Upper lobe of left lung (tissue), 6 donors: ENCODE measurements around the gene ICE2. TPM values are rescaled to one million over a fixed set of nuclear protein-coding genes. Genes with fewer than 3 reads are reported as not detected.
"Not testable (repeated sequence)": the region's sequence is repeated elsewhere in the genome, so short reads cannot be mapped to it uniquely, and the experiment has no call there.

ENCODE experiments used
- ATAC-seq, 2 donors: fragments of 200-7000 bp; cut with Tn5 transposase; one replicate each; pipeline ENCODE4 v1.9.1; 2022; ENCODE audit warnings: mild to moderate bottlenecking in 2 of 2, moderate library complexity in 2 of 2; ENCODE audit not compliant: low FRiP score in 2 of 2
- DNase-seq, 2 donors: peaks; one replicate each; pipeline ENCODE4 v3.0.0-alpha.2; 2019 to 2020
- H3K27ac ChIP-seq, 4 donors: fragments of 200-600 bp; sonication (generic); one replicate each; pipeline ENCODE4 v1.5.1; 2016 to 2019
- H3K27me3 ChIP-seq, 4 donors: fragments of 200-600 bp; sonication (generic); one replicate each; pipeline ENCODE4 v1.5.1; 2017 to 2019
- H3K36me3 ChIP-seq, 4 donors: fragments of 200-600 bp; sonication (generic); one replicate each; pipeline ENCODE4 v1.5.1; 2016 to 2019
- H3K4me1 ChIP-seq, 4 donors: fragments of 200-600 bp; sonication (generic); one replicate each; pipeline ENCODE4 v1.5.1; 2018 to 2019
- H3K4me3 ChIP-seq, 4 donors: fragments of 200-600 bp; sonication (generic); one replicate each; pipeline ENCODE4 v1.5.1; 2017 to 2019; ENCODE audit warnings: mild to moderate bottlenecking in 2 of 4, moderate library complexity in 1 of 4
- H3K9me3 ChIP-seq, 4 donors: fragments of 200-600 bp; sonication (generic); one replicate each; pipeline ENCODE4 v1.5.1; 2018 to 2019
- EP300 ChIP-seq, 4 donors: sonication (generic); formaldehyde crosslinking; IDR thresholded peaks; one replicate each; pipeline ENCODE4 v1.5.1; 2017; ENCODE audit warnings: antibody characterized with exemption in 4 of 4, control low read depth in 2 of 4
- POLR2A ChIP-seq, 4 donors: fragments of 450-650 bp; IDR thresholded peaks; one replicate each; pipeline ENCODE4 v1.5.1; 2016 to 2017; ENCODE audit warnings: antibody characterized with exemption in 4 of 4, mild to moderate bottlenecking in 2 of 4
- POLR2AphosphoS5 ChIP-seq, 2 donors: sonication (generic); formaldehyde crosslinking; IDR thresholded peaks; one replicate each; pipeline ENCODE4 v1.5.1; 2017; ENCODE audit warnings: antibody characterized with exemption in 2 of 2
- WGBS, 2 donors: methylation state at CpG; one replicate each; pipeline ENCODE4 v1.1.5; 2017 to 2018; 5-methylcytosine and 5-hydroxymethylcytosine counted together
- total RNA-seq, 6 donors: library from RNA; depleted of rRNA in 4 of 6; stranded (reverse); fragments of >200 nt in 4 of 6; gene quantifications; one replicate each; pipeline versions ENCODE4 v1.1.0 to v1.2.1, GENCODE V29; 2016 to 2021
- TF ChIP-seq, protein P1 (sequence below), 6 experiments: fragments of 450-650 bp in 4 of 6; fragments of 200-600 bp in 2 of 6; sonication (generic) in 2 of 6; IDR thresholded peaks; one replicate each; pipeline ENCODE4 v1.5.1; 2016 to 2019; ENCODE audit warnings: antibody characterized with exemption in 6 of 6
- donor health status: DM: no; HTN: no; CAD: no; lungs with moderate emphysema.
- donor health status: DM: no; HTN: yes; CAD: no; lungs with severe emphysema.

Gene ICE2
- total RNA-seq, 6 donors from 2014 or later: 15.0 to 40.7 (median 32.8) TPM

GRCh38 chr15:60408463-60408981, 70.4 kb downstream of the ICE2 start:
- DNase-seq (no peak), ATAC-seq (peak; percentile 77 to 89)
- Histone ChIP-seq H3K4me1 (peaks cover 19 to 27% (median 24%) of the 10 kb centered on the region in 4 donors), H3K27ac (peak overlapping the region; percentile 32 to 65 (median 53)), H3K4me3 (no peak overlapping the region), H3K36me3 (no peaks in the 10 kb centered on the region), H3K9me3 (no peaks in the 10 kb centered on the region), H3K27me3 (no peaks in the 10 kb centered on the region)
- peak in 2 of 4 donors; percentile 39 to 77 for TF ChIP-seq EP300 (IDR thresholded peaks at IDR 0.05)
- TF ChIP-seq, protein P1, sequence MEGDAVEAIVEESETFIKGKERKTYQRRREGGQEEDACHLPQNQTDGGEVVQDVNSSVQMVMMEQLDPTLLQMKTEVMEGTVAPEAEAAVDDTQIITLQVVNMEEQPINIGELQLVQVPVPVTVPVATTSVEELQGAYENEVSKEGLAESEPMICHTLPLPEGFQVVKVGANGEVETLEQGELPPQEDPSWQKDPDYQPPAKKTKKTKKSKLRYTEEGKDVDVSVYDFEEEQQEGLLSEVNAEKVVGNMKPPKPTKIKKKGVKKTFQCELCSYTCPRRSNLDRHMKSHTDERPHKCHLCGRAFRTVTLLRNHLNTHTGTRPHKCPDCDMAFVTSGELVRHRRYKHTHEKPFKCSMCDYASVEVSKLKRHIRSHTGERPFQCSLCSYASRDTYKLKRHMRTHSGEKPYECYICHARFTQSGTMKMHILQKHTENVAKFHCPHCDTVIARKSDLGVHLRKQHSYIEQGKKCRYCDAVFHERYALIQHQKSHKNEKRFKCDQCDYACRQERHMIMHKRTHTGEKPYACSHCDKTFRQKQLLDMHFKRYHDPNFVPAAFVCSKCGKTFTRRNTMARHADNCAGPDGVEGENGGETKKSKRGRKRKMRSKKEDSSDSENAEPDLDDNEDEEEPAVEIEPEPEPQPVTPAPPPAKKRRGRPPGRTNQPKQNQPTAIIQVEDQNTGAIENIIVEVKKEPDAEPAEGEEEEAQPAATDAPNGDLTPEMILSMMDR (IDR thresholded peaks at IDR 0.05): no peak
- TF ChIP-seq POLR2A (IDR thresholded peaks at IDR 0.05): no peak
- TF ChIP-seq POLR2AphosphoS5 (IDR thresholded peaks at IDR 0.05): peak in 1 of 2 donors; percentile 84

GRCh38 chr15:60407415-60407805, 71.5 kb downstream of the ICE2 start:
- H3K36me3 ChIP-seq: no peaks in the 10 kb centered on the region
- H3K4me1 ChIP-seq: peaks cover 19 to 27% (median 24%) of the 10 kb centered on the region in 4 donors
- ATAC-seq: peak in 1 of 2 donors; percentile 92
- H3K27me3 ChIP-seq: no peaks in the 10 kb centered on the region
- H3K4me3 ChIP-seq: no peak overlapping the region
- no peak for DNase-seq
- no peaks in the 10 kb centered on the region for H3K9me3 ChIP-seq
- no peak for TF ChIP-seq POLR2A (IDR thresholded peaks at IDR 0.05)
- TF ChIP-seq, protein P1 (IDR thresholded peaks at IDR 0.05): no peak
- no peak for TF ChIP-seq EP300 (IDR thresholded peaks at IDR 0.05)
- no peak for TF ChIP-seq POLR2AphosphoS5 (IDR thresholded peaks at IDR 0.05)
- peak overlapping the region in 1 of 4 donors; percentile 50 for H3K27ac ChIP-seq

DNA sequence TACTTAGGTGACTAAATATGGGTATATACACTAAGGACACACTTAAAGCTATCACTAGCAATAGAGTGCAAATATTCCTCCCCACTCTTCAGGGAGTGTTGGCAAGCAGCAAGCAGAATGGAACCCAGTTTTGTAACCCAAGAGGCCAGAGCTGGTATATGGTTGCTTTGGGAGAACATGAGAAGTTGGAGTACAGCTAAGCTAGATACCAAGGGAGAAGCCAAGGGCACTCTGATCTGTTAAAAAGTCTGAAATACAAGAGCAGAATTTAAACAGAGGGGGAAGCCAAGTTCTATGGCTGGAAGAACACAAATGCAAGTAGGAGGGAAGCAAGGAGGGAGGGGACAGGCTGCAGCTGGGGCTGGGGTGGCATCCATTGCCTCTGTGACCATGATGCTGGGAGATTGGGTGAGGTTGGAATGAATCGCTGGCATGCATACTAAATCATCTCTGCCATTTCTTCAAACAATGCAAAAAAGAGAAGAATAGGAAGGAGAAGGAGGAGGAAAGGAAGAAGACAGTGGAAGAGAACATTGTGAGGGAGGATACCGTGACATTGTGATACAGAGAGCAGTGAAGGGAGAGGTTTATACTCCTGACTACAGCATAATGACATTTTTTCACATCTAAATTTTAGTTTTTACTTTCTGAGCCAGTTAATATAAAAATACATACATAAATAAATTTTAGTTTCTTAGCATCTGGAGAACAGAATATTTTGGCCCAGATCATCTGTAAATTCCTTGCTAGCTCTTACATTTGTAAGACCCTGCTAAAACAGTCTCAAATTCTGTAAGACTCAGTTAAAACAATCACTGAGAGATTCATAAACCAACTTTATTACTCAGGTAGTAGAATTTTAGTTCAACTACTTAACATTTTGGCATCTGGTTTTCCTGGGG, 72.2 kb downstream of the ICE2 start:
- Histone ChIP-seq H3K36me3 (no peaks in the 10 kb centered on the region), H3K9me3 (no peaks in the 10 kb centered on the region), H3K27ac (peak overlapping the region in 2 of 4 donors; percentile 2 to 25), H3K4me1 (peaks cover 19 to 27% (median 24%) of the 10 kb centered on the region in 4 donors), H3K27me3 (no peaks in the 10 kb centered on the region), H3K4me3 (no peak overlapping the region)
- WGBS, 2 donors: 79% methylated on average over 2 of the region's 2 CpGs
- DNase-seq (no peak), ATAC-seq (no peak)
- TF ChIP-seq POLR2AphosphoS5 (IDR thresholded peaks at IDR 0.05): no peak
- TF ChIP-seq POLR2A (IDR thresholded peaks at IDR 0.05): no peak
- TF ChIP-seq, protein P1 (IDR thresholded peaks at IDR 0.05): no peak
- no peak for TF ChIP-seq EP300 (IDR thresholded peaks at IDR 0.05)

DNA sequence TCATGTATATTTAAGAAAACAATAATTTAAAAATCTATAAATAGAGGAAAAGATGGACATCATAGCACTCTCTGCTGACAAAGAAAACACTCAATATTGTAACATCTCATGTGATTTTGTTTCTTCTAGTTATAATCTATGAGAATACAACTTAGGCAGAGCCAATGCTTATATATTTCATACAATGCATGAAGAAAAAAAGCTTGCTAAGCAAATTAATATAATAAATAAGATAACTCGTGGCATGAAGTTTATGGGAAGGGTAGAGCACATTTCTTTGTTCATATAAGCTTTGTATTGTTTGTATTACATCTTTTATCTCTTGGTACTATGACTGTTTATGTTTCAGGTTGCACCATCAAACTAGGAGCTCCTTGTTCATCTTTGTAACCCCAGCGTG, 73.5 kb downstream of the ICE2 start:
- WGBS, 2 donors: 39 to 45% methylated on average over 2 of the region's 2 CpGs
- Histone ChIP-seq H3K27me3 (no peaks in the 10 kb centered on the region), H3K36me3 (no peaks in the 10 kb centered on the region), H3K4me1 (peaks cover 19 to 27% (median 24%) of the 10 kb centered on the region in 4 donors), H3K4me3 (no peak overlapping the region), H3K9me3 (no peaks in the 10 kb centered on the region), H3K27ac (no peak overlapping the region)
- no peak for TF ChIP-seq EP300 (IDR thresholded peaks at IDR 0.05)
- no peak for ATAC-seq
- no peak for DNase-seq

DNA sequence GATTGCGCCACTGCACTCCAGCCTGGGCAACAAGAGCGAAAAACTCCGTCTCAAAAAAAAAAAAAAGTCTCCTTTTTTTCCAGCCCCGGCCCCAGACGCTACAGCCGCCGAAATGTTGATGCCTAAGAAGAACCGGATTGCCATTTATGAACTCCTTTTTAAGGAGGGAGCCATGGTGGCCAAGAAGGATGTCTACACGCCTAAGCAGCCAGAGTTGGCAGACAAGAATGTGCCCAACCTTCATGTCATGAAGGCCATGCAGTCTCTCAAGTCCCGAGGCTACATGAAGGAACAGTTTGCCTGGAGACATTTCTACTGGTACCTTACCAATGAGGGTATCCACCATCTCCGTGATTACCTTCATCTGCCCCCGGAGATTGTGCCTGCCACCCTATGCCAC, 74.6 kb downstream of the ICE2 start:
- H3K4me3 ChIP-seq, H3K27me3 ChIP-seq, ATAC-seq, H3K27ac ChIP-seq, DNase-seq, H3K36me3 ChIP-seq, H3K9me3 ChIP-seq: not testable (repeated sequence)
- 94 to 98% methylated on average over 11 to 12 of the region's 12 CpGs for WGBS, 2 donors
- peaks cover 20 to 28% (median 25%) of the 10 kb centered on the region in 4 donors for H3K4me1 ChIP-seq
